ENCODE data around the gene ZNF652.

- no peak for TF ChIP-seq CTCF (IDR thresholded peaks at IDR 0.05; ENCODE audit: low read depth, low read length, poor library complexity, severe bottlenecking)
- TF ChIP-seq EZH2phosphoT487 (IDR thresholded peaks at IDR 0.05; ENCODE audit: borderline replicate concordance, low read length): no peak
These were observed 84.4 kb downstream of the ZNF652 start for GRCh38 chr17:49277638-49278037.
